Fibroblast of lung (primary cell): ENCODE results near the gene STK4. TPM values are rescaled to one million over a fixed set of nuclear protein-coding genes. Genes with fewer than 3 reads are reported as not detected.

Source experiments
- DNase-seq, 2 donors: peaks; one replicate each; pipeline versions ENCODE4 v3.0.0 to v3.0.0-alpha.2; 2010; ENCODE audit warnings: low read depth in 2 of 2
- H2AFZ ChIP-seq: 2 replicates; pipeline ENCODE4 v1.5.1; 2012; ENCODE audit warnings: low read length, control low read depth, inconsistent platforms
- H3K27ac ChIP-seq: 2 replicates; pipeline ENCODE4 v1.5.1; 2011; ENCODE audit warnings: low read length, control low read depth; ENCODE audit not compliant: insufficient read depth
- H3K27me3 ChIP-seq: 2 replicates; pipeline ENCODE4 v1.5.1; 2011; ENCODE audit warnings: mild to moderate bottlenecking, low read length; ENCODE audit not compliant: control insufficient read depth, insufficient read depth
- H3K36me3 ChIP-seq: 2 replicates; pipeline ENCODE4 v1.5.1; 2011; ENCODE audit warnings: low read length; ENCODE audit not compliant: control insufficient read depth, insufficient read depth
- H3K4me1 ChIP-seq: 2 replicates; pipeline ENCODE4 v1.5.1; 2011; ENCODE audit warnings: low read length; ENCODE audit not compliant: control insufficient read depth, insufficient read depth; ENCODE audit errors: extremely low read depth
- H3K4me2 ChIP-seq: 2 replicates; pipeline ENCODE4 v1.5.1; 2011; ENCODE audit warnings: low read length, control low read depth; ENCODE audit not compliant: insufficient read depth; ENCODE audit errors: extremely low read depth
- H3K4me3 ChIP-seq, 4 experiments: fragments of 200-600 bp in 1 of 4; sonication (generic) in 1 of 4; replicated peaks in 1 of 4; 2 replicates each; pipeline ENCODE4 v1.5.1; 2011 to 2016; ENCODE audit warnings: low read length in 4 of 4, low read depth in 3 of 4, mild to moderate bottlenecking in 3 of 4, control low read depth in 2 of 4, inconsistent platforms in 1 of 4, mixed read lengths in 1 of 4; ENCODE audit not compliant: insufficient read depth in 1 of 4; ENCODE audit errors: control extremely low read depth in 1 of 4
- H3K79me2 ChIP-seq: 2 replicates; pipeline ENCODE4 v1.5.1; 2012; ENCODE audit warnings: mild to moderate bottlenecking, low read length, inconsistent platforms; ENCODE audit not compliant: control insufficient read depth, insufficient read depth
- H3K9ac ChIP-seq: 2 replicates; pipeline ENCODE4 v1.5.1; 2011; ENCODE audit warnings: mild to moderate bottlenecking, low read length, control low read depth; ENCODE audit not compliant: insufficient read depth
- H3K9me3 ChIP-seq: 2 replicates; pipeline ENCODE4 v1.5.1; 2012; ENCODE audit warnings: low read depth, low read length; ENCODE audit not compliant: control insufficient read depth, insufficient read depth
- H4K20me1 ChIP-seq: 2 replicates; pipeline ENCODE4 v1.5.1; 2011; ENCODE audit warnings: low read length; ENCODE audit not compliant: control insufficient read depth, insufficient read depth; ENCODE audit errors: extremely low read depth
- CTCF ChIP-seq, 2 donors: IDR thresholded peaks in 1 of 2; conservative IDR thresholded peaks in 1 of 2; 1 replicate in 1 of 2; 2 replicates in 1 of 2; pipeline ENCODE4 v1.5.1; 2011 to 2012; ENCODE audit warnings: low read length in 2 of 2, control low read depth in 1 of 2, inconsistent platforms in 1 of 2, low read depth in 1 of 2, mild to moderate bottlenecking in 1 of 2
- EZH2 ChIP-seq: IDR thresholded peaks from 2 replicates; pipeline ENCODE4 v1.5.1; 2012; ENCODE audit warnings: low read length, control low read depth, mild to moderate bottlenecking; ENCODE audit errors: missing control alignments
- polyA plus RNA-seq, 2 donors: library from polyadenylated mRNA; depleted of rRNA in 1 of 2; stranded (reverse) in 1 of 2; unstranded in 1 of 2; fragments of >200 nt; gene quantifications; 2 replicates each; pipeline ENCODE4 v1.2.1, GENCODE V29; 2011 to 2012; ENCODE audit warnings: missing spikeins in 1 of 2
- total RNA-seq: library from RNA; depleted of rRNA; stranded (reverse); fragments of >200 nt; gene quantifications from 2 replicates; pipeline ENCODE4 v1.2.1, GENCODE V29; 2014

The STK4 gene
- total and polyA plus RNA-seq, 2 donors (not counting 1 experiment from before 2014, with no cell fraction given): 19.0 to 31.7 TPM

GRCh38 chr20:44965651-44966029 is 672 bp upstream of the STK4 start:
- peaks cover 6% of the 10 kb centered on the region for H3K4me1 ChIP-seq
- H3K9ac ChIP-seq: peak overlapping the region; percentile 60
- H2AFZ ChIP-seq: peak overlapping the region; percentile 76
- TF ChIP-seq EZH2 (no peak), CTCF (conservative IDR thresholded peaks at IDR 0.05 in 1 of 2, IDR thresholded peaks at IDR 0.05 in 1 of 2; ENCODE audit: low read depth in 1 of 2, low read length in 2 of 2) (no peak)
- H3K4me3 ChIP-seq: peak overlapping the region; percentile 21 to 96 (median 60)
- no peaks in the 10 kb centered on the region for H4K20me1 ChIP-seq
- H3K9me3 ChIP-seq: no peaks in the 10 kb centered on the region
- no peak for DNase-seq
- peak overlapping the region; percentile 60 for H3K4me2 ChIP-seq
- no peaks in the 10 kb centered on the region for H3K36me3 ChIP-seq
- H3K27ac ChIP-seq: peak overlapping the region; percentile 61
- no peaks in the 10 kb centered on the region for H3K27me3 ChIP-seq
- H3K79me2 ChIP-seq: peaks cover 34% of the 10 kb centered on the region

GRCh38 chr20:44967207-44967807 is 995 bp downstream of the STK4 start:
- no peaks in the 10 kb centered on the region for H3K36me3 ChIP-seq

DNA sequence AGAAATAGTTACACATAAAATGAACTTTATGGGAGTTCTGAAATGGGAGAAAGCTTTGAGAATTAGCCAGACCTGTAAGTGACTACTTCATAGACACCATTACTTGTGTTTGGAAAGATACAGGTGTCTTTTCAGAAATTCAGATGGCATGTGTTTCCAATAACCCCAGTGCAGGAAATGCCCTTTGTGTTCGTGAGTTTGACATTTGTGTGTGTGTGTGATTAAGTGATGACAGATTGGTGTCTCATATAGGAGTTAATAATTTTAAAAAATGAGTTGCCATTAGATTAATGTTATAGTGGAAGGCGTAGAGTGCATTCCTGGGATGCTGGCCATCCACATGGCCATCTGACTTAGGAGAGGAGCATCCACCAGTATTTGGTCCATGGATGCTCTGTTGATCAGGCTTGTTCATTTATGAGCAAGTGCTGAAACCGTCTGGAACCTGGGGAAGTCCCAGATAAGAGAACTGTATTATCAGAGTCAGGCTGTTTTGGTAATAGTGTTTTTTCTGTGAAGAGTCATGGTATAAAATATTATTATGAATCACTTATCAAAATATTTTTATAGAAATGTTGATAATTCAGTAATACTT is 3.1 kb downstream of the STK4 start:
- no peak overlapping the region for H3K9ac ChIP-seq
- no peaks in the 10 kb centered on the region for H3K4me1 ChIP-seq
- TF ChIP-seq CTCF (conservative IDR thresholded peaks at IDR 0.05 in 1 of 2, IDR thresholded peaks at IDR 0.05 in 1 of 2; ENCODE audit: low read depth in 1 of 2, low read length in 2 of 2) (no peak), EZH2 (no peak)
- peaks cover 4% of the 10 kb centered on the region for H3K36me3 ChIP-seq
- H3K9me3 ChIP-seq: no peaks in the 10 kb centered on the region
- no peak overlapping the region for H2AFZ ChIP-seq
- H4K20me1 ChIP-seq: no peaks in the 10 kb centered on the region
- no peak overlapping the region for H3K4me3 ChIP-seq
- peak overlapping the region; percentile 15 for H3K4me2 ChIP-seq
- H3K27ac ChIP-seq: no peak overlapping the region
- peaks cover 39% of the 10 kb centered on the region for H3K79me2 ChIP-seq
- no peaks in the 10 kb centered on the region for H3K27me3 ChIP-seq
- DNase-seq: no peak

More at GRCh38 chr20:44967207-44967807, 995 bp downstream of the STK4 start:
- Histone ChIP-seq H3K9me3 (no peaks in the 10 kb centered on the region), H3K27ac (peak overlapping the region; percentile 61), H3K4me3 (peak overlapping the region; percentile 21 to 96 (median 76)), H3K4me2 (peak overlapping the region; percentile 97), H3K4me1 (no peaks in the 10 kb centered on the region), H3K9ac (peak overlapping the region; percentile 9), H4K20me1 (no peaks in the 10 kb centered on the region), H3K79me2 (peaks cover 39% of the 10 kb centered on the region), H3K27me3 (no peaks in the 10 kb centered on the region), H2AFZ (no peak overlapping the region)
- DNase-seq: no peak
- TF ChIP-seq EZH2: no peak
- no peak for TF ChIP-seq CTCF (conservative IDR thresholded peaks at IDR 0.05 in 1 of 2, IDR thresholded peaks at IDR 0.05 in 1 of 2; ENCODE audit: low read depth in 1 of 2, low read length in 2 of 2)
